T follicular helper cell (primary cell): ENCODE data around the gene CBX2.

Experiments used
- DNase-seq: peaks from one replicate; pipeline ENCODE4 v3.0.0-alpha.2; 2020; ENCODE audit warnings: low read depth

The CBX2 gene

GRCh38 chr17:79829457-79829856 lies 51.5 kb downstream of the CBX2 start:
- no peak for DNase-seq

DNA sequence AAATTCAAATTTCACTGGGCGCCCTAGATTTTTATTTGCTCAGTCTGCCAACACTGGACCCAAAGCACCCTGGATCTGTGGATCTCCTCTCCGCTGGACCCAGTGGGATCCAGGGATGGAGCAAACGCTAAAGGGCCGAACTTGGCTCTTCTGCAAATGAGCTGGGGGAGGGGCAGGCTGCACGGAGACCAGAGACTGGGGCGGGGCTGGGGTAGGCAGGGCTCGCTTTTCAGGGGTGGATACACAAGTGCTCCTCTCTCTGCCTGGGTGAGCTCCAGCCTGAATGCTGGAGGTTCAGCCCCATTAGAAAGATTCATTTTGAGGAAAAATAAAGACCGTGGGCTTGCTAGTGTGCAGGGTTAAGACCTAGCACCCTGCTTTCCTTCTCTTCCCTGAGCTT lies 52.4 kb downstream of the CBX2 start:
- no peak for DNase-seq

- no peak for DNase-seq
These were observed 52.9 kb downstream of the CBX2 start for GRCh38 chr17:79830763-79831264.

DNA sequence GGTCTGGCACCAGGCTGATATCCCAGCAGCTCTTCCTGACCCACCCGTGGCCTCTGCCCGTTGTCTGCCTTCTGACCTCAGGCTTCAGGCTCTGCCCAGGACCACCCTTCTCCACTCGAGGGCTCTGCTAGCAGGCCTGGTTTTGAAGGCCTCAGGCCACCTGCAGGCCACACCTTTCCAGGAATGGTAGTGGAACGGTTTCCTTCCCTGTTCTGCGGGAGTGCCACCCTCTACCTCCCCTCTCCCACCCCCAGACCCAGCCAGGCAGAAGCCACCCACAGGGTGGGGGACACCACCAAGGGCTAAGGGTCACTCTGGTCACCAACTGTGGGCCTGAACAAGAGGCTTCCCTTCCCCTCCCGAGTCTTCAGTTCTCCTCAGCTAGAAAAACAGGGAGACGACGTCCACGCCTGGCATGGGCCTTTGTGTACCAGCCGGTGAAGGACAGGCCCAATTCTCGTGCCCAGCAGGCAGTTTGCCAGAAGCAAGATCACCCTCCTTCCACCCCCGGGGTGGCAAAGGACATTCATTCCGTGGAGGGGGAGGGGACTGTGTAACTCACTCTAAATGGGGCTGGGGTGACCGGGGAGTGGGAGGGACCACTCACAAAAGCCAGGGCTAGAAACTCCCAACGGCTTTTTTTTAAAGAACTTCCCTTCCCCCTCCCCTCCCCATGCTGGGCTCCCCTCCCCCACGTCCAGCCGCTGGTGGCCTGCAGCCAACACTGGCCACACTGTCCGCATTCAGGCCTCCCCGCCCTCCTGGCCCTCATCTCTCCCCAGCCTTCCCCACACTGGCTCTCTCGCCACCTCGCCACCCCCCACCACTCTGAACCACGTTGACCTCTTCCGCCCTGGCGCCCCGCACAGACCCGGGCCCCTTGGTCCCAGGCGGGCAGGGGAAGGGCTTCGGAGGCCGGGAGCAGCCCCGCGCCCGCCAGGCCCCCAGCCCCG lies 53.6 kb downstream of the CBX2 start:
- no peak for DNase-seq

- no peak for DNase-seq
These were observed 54.5 kb downstream of the CBX2 start for GRCh38 chr17:79832218-79833109.

- DNase-seq = no peak
These were observed 55.1 kb downstream of the CBX2 start for GRCh38 chr17:79833110-79833450.

DNA sequence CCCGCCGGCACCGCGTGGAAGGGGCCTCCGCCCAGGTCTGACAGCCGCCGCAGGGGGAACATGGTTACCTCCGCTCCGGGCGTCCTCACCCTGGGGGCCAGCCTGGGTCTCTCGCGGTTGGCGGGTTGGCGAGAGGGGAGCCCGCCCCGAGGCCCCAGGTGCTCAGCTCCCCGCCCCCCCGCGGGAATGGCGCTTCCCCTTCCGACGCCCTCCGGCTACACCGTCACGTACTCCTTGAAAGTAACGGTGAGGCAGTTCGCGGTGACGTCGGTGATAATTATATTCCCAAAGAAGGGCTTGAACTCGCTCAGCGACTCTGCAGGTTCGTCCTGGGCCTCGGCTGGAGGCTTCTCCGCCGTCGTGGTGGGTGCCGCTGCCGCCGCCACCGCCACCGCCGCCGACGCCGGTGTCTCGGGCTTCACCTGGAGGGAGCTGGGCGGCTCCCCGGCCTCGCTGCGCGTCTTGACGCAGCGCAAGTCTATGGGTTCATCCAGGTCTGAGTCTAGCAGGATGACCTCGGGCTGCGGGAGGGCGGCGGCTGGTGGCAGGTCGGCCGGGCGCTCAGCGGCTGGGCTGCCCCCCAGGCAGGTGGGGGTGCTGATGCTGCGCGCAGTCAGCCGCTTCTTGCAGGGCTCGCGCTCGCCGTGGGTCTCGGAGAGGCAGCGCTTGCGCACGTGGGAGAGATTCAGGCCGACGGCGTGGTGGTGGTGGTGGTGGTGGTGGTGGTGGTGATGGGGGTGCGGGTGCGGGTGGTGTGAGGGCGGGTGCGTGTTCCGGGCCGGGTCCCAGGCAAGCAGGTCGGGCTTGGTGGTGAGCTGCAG lies 56.0 kb downstream of the CBX2 start:
- no peak for DNase-seq

DNA sequence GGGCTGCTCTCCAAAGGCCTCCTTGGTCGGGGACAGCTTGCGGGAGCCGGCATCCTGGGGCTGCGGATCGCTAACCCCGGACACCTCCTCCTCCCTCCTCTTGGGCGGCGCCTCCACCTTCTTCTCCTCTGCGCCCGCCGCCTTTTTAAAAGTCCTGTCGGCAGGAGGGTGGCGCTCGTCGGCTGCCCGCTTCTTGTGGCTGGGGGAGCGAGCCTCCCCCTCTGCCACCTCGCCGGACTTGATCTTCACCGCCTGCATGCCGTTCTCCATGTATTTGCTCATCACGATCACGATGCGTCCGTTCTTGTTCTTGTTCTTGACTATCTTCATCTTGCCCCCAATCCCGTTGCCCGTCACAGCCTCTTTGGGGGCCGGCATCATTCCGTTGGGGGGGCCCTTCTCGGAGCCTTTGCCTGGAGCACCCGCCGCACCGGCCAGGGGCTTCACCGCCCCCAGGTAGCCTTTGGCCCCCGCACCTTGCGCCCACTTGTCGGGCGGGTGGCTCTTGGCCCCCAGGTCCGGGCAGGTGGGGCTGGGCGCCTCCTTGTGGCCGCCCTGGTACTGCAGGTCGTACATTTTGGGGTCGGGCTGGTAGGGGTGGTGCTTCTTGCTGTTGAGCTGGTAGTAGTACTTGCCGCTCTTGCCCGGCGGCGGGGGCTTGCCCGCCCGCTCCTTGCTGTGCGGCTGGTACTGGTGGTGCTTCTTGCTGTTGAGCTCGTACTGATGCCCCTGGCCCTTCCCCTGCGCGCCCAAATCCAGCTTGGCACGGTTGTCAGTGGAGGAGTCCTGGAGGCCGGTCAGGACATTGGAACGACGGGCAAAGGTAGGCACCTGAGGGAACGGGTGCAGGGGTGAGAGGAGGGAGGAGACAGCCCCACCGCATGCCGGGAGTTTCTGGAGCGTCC lies 56.9 kb downstream of the CBX2 start:
- no peak for DNase-seq

GRCh38 chr17:79835470-79835899 lies 57.5 kb downstream of the CBX2 start:
- DNase-seq = no peak

DNA sequence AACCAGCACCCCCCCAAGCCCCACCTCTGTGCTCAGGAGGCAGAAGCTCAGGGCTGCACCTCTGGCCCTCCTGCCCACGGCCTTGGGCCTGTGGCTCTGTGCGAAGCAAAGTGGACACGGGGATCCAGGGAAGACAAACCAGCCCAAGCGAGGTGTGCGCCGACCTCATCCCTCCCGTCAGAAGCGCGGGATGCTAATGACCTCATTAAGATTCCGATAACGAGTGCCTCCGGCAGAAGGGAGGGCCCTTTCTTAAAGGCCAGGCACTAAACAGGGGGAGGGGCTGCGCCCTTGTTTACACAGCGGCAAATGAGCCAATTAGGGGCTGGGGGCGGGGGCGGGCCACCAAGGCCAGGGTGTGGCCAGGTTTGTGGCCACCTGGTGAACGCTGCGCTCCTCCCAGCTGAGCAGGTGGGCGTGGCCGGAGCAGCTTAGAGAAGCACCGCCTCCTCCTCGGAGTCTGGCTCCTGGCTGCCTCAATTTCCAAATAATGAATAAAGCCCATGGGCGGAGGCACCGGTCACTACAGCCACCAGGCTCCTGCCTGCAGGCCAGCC lies 58.1 kb downstream of the CBX2 start:
- no peak for DNase-seq

DNA sequence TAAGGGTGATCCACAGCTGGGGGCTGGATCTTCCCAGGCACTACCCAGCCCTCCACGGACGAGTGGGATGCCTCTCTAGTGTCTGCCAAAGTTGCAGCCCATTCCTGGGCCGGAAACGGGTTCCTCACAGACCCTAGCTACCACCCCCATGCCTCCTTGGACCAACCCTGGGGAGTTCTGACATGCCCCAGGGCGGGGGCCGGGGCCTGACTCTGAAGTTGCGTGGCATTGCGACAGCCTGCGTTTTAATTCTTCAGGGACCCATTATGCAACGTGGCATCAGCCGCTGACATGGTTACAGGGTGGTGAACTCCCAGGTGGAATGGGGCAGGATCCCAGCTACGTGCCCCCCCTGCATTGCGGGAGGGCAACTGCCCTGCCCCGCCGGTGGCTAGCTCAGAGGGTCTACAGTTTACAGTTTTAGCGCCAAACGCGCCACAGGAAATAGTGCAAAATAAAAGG lies 58.6 kb downstream of the CBX2 start:
- DNase-seq = no peak

GRCh38 chr17:79836972-79837887 lies 59.3 kb downstream of the CBX2 start:
- no peak for DNase-seq
